Cerebellar cortex (tissue), 1 donor: ENCODE measurements around the gene CSNK1G1.
A peak's percentile ranks its signal among the peaks of the same experiment; 100 is the strongest.
"Not testable (repeated sequence)": the region's sequence is repeated elsewhere in the genome, so short reads cannot be mapped to it uniquely, and the experiment has no call there.

Source experiments
- DNase-seq: peaks from one replicate; pipeline ENCODE4 v3.0.0-alpha.2; 2015; ENCODE audit warnings: low spot score

The CSNK1G1 gene

GRCh38 chr15:64237677-64238076, 118.3 kb downstream of the CSNK1G1 start:
- no peak for DNase-seq

DNA sequence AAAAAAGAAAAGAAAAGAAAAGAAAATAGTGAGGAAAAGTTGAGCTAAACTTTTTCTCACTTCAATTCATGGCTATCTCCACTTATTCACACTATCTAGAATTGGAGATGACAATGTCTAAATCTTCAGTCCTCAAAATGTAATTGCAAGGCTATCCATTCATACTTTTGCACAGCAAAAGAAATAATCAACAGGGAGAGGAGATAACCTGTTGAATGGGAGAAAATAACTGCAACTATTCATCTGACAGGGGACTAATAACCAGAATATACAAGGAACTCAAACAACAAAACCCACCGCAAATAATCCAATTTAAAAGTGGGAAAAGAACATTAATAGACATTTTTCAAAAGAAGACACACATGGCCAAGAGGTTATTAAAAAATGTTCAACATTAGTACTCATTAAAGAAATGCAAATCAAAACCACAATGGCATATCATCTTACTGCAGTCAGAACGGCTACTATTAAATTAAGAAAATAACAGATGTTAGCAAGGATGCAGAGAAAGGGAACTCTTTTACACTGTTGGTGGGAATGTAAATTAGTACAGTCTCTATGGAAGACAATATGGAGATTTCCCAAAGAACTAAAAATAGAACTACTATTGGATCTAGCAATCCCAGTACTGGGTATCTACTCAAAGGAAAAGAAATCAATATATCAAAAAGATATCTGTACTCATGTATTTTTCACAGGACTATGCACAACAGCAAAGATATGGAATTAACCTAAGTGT, 119.6 kb downstream of the CSNK1G1 start:
- DNase-seq = no peak

DNA sequence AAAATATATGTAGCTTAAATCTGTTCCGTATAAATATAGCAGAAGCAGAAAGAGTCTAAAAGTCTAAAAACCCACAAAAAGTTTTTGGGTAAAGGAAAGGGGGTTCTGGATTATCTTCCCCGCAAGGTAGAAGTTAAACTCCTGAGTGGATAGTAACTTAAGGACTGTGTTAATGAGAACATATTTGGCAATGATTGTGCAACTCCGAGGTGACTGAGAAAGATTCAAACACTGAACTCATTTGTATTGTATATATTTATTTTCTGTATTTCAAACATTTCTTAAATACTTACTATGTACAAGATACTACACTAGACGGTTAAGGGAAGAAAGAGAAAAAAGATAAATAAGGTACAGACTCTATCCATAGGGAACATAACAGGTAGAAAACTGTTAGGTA, 120.4 kb downstream of the CSNK1G1 start:
- DNase-seq = no peak

DNA sequence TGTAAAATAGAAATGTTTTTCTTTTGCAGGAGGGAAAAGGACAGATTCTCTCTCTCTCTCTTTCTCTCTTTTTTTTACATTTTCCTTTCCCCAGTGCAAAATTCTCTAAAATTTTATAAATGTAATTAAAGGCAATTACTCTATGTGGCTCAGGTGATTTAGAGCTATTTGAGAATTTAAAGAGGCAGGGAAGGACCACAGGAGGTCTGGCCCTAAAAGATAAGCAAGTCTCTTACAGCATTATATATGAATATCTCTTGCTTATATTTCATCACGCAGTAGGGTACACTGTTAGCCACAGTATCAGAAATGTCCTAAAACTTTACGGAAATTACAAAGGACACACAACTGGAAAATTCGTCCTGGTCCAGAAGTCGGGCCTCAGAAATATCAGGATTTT, 122.7 kb downstream of the CSNK1G1 start:
- DNase-seq = no peak

GRCh38 chr15:64232400-64232799, 123.6 kb downstream of the CSNK1G1 start:
- DNase-seq = no peak

GRCh38 chr15:64229129-64229724, 126.7 kb downstream of the CSNK1G1 start:
- DNase-seq = no peak

GRCh38 chr15:64225804-64226203, 130.2 kb downstream of the CSNK1G1 start:
- no peak for DNase-seq

DNA sequence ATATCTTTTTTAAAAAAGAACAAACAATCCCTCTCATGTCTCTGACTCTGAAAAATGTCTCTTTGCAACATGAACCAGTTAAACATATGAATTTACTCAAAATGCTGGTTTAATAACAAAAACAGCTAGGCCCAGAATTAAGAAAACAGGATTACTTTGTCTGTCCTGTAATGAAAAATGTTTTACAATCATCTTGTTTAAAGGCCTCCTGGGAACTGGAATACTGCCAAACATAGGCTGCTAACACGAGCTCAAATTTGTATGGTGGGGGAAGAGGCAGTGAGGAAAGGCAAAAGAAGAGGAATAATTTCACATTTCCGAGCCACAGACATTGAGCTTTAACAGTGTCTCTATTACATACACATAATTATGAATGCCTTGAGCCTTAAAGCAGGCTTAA, 131.5 kb downstream of the CSNK1G1 start:
- peak; percentile 30 for DNase-seq

DNA sequence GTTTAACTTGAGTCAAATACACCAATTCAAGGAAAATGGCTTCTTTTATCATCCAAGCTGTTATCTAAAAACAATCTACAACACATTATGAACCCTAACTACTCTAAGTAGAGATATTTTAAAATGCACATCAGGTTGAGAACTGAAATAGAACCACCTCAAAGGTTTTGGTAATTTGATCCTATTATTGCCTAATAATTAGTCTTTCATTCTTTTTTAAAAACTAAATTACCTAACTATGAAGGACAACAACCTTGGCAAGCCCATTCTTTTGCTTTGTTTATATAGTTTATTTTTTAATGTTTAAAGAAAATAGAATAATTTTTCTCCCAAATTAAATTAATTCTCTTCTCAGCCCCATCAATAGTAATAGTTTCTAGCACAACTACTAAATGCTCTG, 132.1 kb downstream of the CSNK1G1 start:
- DNase-seq = no peak

- DNase-seq = no peak
These were observed 133.2 kb downstream of the CSNK1G1 start for GRCh38 chr15:64222573-64223366.

- not testable (repeated sequence) for DNase-seq
These were observed 134.1 kb downstream of the CSNK1G1 start for GRCh38 chr15:64221911-64222310.

DNA sequence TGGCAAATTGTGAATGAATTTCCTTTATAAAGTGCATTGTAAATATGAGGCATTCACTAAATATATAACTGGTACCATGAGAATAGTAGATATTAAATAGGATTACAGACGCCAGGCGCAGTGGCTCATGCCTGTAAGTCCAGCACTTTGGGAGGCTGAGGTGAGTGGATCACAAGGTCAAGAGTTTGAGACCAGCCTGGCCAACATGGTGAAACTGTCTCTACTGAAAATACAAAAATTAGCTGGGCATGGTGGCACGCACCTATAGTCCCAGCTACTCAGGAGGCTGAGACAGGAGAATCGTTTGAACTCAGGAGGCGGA, 138.6 kb downstream of the CSNK1G1 start:
- DNase-seq = not testable (repeated sequence)

DNA sequence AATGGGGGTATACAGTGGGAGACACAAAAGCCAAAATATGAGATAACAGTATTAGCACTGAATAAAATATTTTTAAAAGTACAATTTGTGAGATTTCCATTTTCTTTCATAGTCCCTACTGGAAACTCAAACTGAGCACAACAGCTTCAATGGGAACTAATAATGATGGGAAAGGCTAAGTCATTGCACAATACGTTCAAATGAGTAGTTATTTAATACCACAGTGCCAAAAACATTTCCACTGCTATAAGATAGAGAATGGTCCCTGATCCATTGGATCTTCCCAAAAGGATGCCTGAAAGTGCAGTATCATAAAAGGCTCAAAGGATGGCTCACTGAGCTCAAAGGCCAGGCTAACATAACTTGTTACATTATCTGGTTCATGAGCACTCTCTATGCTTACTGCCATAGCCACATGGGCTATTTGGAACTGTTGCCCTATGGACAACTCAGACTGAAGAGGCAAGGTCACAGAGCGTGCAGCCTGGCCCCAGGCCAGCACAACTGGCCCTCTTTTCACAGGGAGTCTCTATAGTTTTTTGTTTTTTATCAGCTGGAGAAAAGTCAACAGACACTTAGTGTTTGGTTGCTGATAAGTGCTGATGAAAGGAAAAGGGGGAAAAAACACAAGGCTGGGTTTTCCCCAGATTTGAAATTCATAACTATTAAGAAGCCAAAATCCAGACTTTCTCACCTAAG, 139.1 kb downstream of the CSNK1G1 start:
- DNase-seq = no peak

- DNase-seq = no peak
These were observed 139.8 kb downstream of the CSNK1G1 start for GRCh38 chr15:64216196-64216595.

- no peak for DNase-seq
These were observed 142.3 kb downstream of the CSNK1G1 start for GRCh38 chr15:64213646-64214045.

DNA sequence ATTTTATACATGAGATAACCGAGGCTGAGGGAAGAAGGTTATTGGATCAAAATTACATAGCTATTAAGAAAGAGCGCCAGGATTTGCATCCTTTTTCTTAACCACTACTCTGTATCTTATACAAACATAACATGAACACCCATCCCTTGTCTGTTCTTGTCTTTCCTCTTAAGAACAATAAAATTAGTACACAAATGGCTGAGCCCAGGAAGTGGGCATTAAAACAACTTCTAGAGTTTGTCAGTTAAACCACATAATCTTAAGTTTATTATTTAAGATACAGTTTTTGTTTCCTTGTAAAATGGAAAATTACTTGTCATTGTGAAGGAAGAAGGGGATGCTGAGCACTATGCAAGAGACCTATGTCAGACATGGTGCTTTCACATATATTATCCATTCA, 144.3 kb downstream of the CSNK1G1 start:
- no peak for DNase-seq

DNA sequence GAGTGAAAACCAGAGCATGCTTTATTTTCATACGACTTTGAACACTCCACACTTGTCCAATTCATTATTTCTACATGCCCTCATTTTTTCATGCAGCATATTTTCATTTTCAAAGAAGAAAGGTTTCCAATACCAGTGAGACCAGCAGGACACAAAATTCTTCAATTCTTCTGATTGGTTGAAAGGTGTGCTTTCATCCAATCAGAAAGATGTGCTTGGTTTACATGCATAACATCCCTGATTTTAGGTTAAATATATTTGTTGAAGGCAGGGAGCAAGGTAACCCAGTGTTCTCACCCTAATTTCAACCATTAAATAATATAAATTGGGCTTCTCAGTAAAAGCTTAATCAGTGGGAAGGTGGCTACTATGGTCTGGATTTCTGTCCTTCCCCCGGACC, 145.6 kb downstream of the CSNK1G1 start:
- no peak for DNase-seq

DNA sequence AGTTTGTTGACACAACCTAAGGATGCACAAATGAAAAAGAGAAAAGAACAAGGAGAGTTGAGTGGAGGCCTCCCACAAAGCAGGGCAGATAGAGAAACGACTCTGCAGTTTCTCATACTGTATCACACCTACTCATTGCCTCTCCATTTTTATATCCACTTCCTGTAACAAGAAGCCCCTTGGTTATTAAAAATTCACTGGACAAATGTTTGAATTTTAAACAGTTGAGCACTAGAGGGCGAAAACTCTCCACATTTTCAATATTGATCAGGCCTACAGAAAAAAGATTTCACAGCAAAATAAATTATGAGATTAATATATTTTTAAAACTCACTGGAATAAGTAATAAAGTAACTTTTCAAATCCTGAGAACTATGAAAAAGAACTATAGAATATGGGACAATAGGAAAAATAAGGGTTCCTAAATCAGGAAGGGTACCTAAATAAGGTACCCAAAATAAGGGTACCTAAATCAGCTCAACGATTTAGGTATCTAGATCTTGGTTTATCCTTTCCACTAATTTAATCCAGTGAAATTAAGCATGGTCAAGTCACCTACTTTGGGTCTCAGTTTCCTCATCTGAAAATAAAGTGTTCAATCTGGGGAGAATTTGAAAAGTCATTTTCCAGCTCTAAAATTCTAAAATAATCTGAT, 146.2 kb downstream of the CSNK1G1 start:
- no peak for DNase-seq

DNA sequence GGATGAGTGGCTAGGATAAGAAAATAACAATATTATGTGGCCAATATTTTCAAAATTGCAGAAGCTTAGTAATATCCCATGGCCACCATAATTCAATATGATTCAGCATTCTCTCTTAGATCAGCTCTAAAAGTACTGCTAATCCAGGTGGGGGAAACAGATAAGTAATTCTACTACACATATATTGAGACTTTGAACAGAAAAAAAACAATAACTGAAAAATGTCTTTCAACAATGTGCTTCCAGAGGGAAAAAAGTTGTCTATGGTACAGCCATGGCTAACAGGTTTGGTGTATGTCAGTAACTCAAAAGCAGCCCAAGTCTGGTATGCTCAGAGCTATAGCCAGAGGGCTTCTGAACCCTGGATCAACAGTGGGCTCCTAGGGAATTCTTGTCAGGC, 150.8 kb downstream of the CSNK1G1 start:
- DNase-seq = no peak

GRCh38 chr15:64197425-64197824, 158.5 kb downstream of the CSNK1G1 start:
- no peak for DNase-seq

GRCh38 chr15:64193971-64194370, 162.0 kb downstream of the CSNK1G1 start:
- peak; percentile 16 for DNase-seq
